Ovary (tissue), 3 donors: ENCODE data around the gene ABHD12.

Experiments
- CTCF ChIP-seq, 3 donors: fragments of 450-650 bp in 2 of 3; fragments of 200-600 bp in 1 of 3; IDR thresholded peaks; one replicate each; pipeline versions ENCODE4 v1.5.1 to v1.8.0; 2016 to 2022; ENCODE audit warnings: antibody characterized with exemption in 3 of 3, mild to moderate bottlenecking in 1 of 3
- EP300 ChIP-seq: sonication (generic); formaldehyde crosslinking; IDR thresholded peaks from one replicate; pipeline ENCODE4 v1.6.1; 2017; ENCODE audit warnings: antibody characterized with exemption
- POLR2A ChIP-seq: fragments of 450-650 bp; IDR thresholded peaks from one replicate; pipeline ENCODE4 v1.6.1; 2017; ENCODE audit warnings: antibody characterized with exemption, mild to moderate bottlenecking, moderate library complexity
- donor health status: DM: no; HTN: no; CAD: no.

DNA sequence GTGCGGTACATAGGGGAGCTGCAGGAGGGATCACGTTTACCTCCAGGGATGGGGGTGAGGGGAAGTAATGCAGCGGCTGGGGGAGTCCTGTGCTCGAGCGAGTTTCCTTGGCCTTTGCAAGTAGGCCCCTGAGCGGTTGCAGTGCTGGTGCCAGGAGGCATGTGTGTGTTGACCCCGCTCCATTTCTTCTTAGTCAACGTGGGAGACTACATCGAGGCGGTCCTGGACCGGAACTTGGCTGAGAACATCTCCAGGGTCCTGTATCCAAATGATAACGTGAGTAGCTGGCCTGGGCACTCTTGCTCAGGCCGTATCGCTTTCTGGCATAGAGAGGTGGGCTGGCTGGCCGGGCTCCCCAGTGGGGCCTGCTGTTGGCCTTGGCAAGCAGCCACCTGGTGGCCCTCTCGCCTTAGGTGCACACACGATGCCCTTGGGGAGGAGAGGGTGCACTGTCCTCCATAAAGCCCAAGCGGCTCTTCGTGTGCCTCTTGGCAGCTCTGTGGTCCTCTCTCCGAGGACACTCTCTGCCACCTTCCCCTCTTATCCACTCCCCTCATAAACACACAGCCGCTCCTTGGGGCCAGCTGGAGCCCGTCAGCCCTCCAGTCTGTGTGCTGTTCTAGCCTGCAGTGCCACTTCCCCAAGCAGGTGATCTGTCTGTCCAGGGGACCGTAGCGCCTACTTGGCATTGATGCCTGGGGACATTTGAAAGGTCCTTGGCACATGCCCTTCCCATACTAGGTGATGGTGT, 113.4 kb downstream of the ABHD12 start:
- TF ChIP-seq POLR2A (no peak), CTCF (IDR thresholded peaks at IDR 0.05) (no peak), EP300 (no peak)
